Uterus (tissue), 2 donors: Measurements from ENCODE around the gene ZNF286A.

Source experiments
- POLR2A ChIP-seq, 2 donors: fragments of 450-650 bp; IDR thresholded peaks; one replicate each; pipeline ENCODE4 v1.6.1; 2016; ENCODE audit warnings: antibody characterized with exemption in 2 of 2, mild to moderate bottlenecking in 1 of 2, moderate library complexity in 1 of 2
- TF ChIP-seq, protein P1 (sequence below), 4 experiments: fragments of 200-600 bp in 2 of 4; fragments of 450-650 bp in 2 of 4; sonication (generic) in 2 of 4; IDR thresholded peaks; one replicate each; pipeline ENCODE4 v1.5.1; 2016 to 2019; ENCODE audit warnings: antibody characterized with exemption in 4 of 4, mild to moderate bottlenecking in 2 of 4, moderate library complexity in 1 of 4

- TF ChIP-seq, protein P1, sequence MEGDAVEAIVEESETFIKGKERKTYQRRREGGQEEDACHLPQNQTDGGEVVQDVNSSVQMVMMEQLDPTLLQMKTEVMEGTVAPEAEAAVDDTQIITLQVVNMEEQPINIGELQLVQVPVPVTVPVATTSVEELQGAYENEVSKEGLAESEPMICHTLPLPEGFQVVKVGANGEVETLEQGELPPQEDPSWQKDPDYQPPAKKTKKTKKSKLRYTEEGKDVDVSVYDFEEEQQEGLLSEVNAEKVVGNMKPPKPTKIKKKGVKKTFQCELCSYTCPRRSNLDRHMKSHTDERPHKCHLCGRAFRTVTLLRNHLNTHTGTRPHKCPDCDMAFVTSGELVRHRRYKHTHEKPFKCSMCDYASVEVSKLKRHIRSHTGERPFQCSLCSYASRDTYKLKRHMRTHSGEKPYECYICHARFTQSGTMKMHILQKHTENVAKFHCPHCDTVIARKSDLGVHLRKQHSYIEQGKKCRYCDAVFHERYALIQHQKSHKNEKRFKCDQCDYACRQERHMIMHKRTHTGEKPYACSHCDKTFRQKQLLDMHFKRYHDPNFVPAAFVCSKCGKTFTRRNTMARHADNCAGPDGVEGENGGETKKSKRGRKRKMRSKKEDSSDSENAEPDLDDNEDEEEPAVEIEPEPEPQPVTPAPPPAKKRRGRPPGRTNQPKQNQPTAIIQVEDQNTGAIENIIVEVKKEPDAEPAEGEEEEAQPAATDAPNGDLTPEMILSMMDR (IDR thresholded peaks at IDR 0.05): no peak
- TF ChIP-seq POLR2A (IDR thresholded peaks at IDR 0.05): no peak
These were observed 44.5 kb upstream of the ZNF286A start for GRCh38 chr17:15654886-15655561.
